SK-N-SH (cell line): Measurements from ENCODE around the gene PRAMEF2.
"Not testable (repeated sequence)": the region's sequence is repeated elsewhere in the genome, so short reads cannot be mapped to it uniquely, and the experiment has no call there.

Experiments
- EP300 ChIP-seq, 2 experiments: IDR thresholded peaks; 2 replicates each; pipeline versions ENCODE4 v1.4.0 to v1.6.1; 2012; ENCODE audit warnings: borderline replicate concordance in 1 of 2, low read depth in 1 of 2, low read length in 1 of 2
- RFX5 ChIP-seq: IDR thresholded peaks from 2 replicates; pipeline ENCODE4 v1.6.1; 2012; ENCODE audit warnings: mild to moderate bottlenecking, improper control_type of control experiment, low read length
- TF ChIP-seq, protein P1 (sequence below): fragments of 200-600 bp; sonication (generic); IDR thresholded peaks from 2 replicates; pipeline ENCODE4 v1.6.1; 2017; ENCODE audit warnings: antibody characterized with exemption, mild to moderate bottlenecking, moderate library complexity

DNA sequence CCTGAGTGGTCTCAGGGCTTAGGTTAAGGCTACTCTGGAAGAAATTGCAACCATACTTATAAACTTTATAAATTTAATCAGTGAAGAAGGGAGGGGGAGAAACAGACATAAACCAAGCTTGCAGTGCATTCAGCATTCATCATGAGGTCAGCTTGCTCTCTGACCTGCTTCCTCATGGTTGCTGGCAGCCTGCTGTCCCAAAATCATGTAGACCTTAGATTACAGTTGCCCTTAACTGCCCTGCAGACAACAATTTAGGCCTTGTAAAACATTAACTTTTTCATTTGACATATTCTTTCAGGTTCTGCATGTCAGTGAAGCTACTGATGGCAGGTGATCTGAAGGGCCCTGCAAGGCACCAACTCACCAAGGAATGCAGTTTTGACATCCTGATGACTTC lies 42.3 kb downstream of the PRAMEF2 start:
- TF ChIP-seq, protein P1, sequence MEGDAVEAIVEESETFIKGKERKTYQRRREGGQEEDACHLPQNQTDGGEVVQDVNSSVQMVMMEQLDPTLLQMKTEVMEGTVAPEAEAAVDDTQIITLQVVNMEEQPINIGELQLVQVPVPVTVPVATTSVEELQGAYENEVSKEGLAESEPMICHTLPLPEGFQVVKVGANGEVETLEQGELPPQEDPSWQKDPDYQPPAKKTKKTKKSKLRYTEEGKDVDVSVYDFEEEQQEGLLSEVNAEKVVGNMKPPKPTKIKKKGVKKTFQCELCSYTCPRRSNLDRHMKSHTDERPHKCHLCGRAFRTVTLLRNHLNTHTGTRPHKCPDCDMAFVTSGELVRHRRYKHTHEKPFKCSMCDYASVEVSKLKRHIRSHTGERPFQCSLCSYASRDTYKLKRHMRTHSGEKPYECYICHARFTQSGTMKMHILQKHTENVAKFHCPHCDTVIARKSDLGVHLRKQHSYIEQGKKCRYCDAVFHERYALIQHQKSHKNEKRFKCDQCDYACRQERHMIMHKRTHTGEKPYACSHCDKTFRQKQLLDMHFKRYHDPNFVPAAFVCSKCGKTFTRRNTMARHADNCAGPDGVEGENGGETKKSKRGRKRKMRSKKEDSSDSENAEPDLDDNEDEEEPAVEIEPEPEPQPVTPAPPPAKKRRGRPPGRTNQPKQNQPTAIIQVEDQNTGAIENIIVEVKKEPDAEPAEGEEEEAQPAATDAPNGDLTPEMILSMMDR, result not testable (repeated sequence)
- not testable (repeated sequence) for TF ChIP-seq RFX5; EP300 (IDR thresholded peaks at IDR 0.05; ENCODE audit: borderline replicate concordance in 1 of 2, low read depth in 1 of 2, low read length in 1 of 2)
